HCEC 1CT (cell line): ENCODE measurements around the gene USP20.
"Not testable (repeated sequence)": the region's sequence is repeated elsewhere in the genome, so short reads cannot be mapped to it uniquely, and the experiment has no call there.

Experiments
- DNase-seq: peaks from one replicate; pipeline ENCODE4 v3.0.0-alpha.2; 2017

Gene USP20

GRCh38 chr9:129876815-129877214 is 41.6 kb downstream of the USP20 start:
- DNase-seq, result no peak

DNA sequence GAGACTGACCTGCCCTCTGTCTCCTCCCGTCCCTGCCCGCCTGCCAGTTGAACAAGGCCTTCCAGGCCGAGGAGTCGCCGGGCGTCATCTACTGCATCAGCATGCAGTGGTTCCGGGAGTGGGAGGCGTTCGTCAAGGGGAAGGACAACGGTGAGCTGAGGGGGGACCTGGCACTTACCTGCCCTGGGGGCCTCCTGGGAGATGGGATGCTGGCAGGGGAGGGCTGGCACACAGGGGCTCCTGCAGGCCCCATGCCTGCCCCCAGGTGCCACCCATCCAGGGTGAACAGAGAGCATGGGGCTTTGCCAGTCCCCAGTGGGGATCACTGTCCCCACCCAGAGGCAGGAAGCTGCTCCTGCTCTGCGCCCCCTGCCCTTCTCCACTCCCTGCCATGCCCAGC is 43.0 kb downstream of the USP20 start:
- DNase-seq, result no peak

DNA sequence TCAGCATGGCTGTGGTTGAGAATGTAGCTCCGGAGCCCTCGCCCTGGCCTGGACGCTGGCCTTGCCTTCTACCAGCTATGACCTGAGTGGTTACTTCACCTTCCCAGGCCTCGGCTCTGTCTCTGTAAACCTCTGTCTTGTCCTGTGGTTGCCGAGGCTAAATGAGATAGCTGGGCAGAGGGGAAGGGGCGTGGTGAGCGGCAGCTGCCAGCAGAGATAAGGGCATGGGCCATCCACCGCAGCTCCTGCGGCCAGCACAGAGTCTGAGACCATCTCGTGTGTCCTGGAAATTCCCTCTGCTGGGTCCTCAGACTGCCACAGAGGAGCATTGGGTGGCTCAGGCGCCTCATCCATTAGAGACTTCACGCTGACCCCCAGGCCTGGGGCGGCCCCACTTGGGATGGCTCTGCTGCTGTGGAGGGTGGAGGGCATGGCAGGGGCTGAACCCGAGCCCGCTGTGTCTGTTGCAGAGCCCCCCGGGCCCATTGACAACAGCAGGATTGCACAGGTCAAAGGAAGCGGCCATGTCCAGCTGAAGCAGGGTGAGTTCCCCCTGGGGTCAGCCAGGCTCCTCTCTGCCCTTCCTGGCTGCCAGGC is 43.9 kb downstream of the USP20 start:
- DNase-seq, result no peak

DNA sequence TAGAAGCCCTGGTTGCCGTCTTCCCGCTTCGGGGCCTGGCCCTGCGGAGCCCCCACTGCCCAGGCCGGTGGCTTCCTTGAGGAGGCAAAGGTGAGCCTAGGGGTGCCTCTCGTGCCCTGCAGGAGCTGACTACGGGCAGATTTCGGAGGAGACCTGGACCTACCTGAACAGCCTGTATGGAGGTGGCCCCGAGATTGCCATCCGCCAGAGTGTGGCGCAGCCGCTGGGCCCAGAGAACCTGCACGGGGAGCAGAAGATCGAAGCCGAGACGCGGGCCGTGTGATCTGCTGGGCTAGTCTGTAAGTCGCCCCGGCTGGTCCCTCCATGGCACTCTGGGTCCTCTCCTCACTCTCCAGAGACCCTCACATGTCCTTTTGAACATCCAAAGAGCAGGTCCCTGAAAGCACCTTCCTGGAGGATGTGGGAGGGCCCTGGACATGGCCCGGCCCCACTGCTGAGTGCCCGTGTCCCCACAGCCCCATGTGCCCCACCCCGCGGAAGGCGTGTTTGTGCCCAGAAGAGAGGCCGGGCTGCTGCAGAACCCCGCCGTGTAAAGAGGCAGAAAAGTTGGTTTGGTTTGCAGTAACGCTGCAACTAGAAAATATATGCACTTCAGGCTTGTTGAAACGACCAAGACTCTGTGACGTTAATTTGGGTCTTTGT is 44.9 kb downstream of the USP20 start:
- DNase-seq, result no peak

DNA sequence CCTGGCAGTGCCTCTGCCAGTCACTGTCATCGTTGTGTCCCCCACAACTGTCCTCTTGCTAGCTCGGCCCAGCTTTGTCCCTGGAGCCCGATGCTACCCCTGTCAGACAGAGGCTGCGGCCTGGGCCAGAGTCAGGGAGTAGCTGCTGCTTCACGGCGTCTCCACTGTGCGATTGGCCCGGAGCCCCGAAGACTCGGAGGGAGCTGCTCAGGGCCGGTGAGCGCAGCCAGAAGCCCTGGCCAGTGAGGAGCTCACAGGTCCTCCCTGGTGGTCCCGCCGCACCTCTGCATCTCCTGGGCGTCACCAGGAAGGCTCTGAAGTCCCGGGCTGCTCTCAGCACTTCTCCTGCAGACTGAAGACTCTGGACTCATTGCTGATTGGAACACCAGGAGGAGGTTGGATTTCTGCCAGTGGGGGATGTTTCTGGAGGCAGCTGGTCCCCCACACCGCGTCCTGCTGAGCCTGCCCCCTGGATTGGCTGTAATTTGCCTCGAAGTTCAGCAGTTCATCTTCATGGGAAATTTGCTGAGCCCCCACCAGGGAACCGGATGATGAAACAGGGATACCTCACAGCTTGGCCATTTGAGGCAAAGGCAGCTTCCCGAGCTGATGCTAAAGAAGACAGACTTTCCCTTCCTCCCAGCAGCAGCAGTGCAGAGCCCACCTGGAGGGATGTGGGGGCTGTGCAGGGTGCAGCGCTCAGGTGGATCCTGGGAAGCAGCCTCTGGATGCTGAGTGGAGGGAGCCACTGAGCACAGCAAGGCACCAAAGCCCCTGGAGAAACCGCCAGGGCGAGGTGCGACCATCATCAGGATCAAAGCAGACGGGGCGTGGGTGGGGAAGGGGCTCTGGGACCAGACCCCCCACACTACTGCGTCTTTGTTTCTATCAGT is 45.6 kb downstream of the USP20 start:
- DNase-seq, result no peak

- no peak for DNase-seq
Measured at GRCh38 chr9:129881547-129882324, 46.5 kb downstream of the USP20 start.

DNA sequence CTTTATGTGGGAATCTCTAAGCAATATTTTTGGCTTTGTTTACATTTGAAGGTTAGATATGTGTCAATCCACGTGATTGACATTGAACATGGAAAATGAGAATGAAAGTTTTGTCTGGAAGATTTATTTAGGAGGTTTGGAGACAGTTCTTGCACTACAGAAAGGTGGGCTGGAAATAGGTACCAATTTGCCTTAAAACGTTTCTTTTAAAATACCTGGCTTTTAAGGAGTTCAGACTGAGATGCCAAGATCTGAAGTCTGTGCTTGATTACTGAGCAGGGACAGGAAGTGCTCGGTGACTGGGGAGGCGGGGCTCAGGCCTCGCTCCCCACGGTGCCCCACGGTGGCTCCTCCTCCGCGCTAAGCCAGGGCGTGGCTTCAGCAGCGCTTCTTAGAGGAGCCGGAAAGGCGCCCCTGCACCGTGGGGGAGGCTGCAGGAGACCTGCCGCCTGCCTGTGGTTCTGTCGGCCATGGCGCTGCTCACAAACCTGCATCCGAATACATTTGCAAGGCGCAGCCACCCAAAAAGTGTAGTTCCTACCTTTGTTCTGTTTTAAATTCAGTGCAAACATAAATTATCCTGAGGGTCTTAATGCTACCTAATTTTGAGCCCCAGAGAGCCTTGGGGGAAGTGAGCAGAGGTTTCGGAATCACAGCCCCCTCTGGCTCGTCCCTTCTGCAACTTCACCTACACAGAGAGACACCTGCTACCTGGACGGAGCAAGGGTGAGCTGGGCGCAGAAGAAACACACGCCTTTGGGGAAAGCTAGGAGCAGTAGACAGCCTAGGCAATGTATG is 49.2 kb downstream of the USP20 start:
- peak; percentile 75 for DNase-seq

DNA sequence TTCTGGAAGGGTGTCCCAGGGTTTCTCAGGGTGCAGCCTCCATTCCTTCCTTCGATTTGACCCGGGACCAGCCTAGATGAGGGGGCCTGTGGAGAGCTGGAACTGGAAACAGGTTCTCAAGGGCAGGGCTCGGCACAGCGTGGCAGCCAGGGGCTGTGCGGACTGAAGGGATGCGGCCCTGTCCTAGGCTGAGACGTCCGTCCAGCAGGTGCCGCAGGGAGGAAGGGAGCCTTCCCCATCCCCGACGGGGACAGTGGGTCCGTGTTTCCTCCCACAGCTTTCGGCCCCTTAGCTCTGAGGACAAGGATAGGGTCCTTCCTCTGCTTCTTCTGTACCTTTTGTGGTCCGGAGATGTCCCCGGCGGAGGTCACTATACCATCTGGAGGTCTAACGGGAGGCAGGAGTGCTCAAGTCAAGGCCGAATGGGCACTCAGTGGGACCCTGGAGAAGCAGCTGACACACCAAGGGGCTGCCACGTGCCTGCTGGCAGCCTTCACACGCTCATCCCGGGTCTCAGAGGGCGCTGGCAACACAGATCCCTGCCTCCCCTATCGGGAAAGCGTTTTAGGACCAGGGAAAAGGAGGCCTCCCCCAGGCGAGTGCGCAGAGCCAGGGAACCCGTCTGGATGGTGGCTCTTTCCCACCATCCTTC is 49.9 kb downstream of the USP20 start:
- no peak for DNase-seq

GRCh38 chr9:129885670-129886106 is 50.4 kb downstream of the USP20 start:
- peak; percentile 90 for DNase-seq

DNA sequence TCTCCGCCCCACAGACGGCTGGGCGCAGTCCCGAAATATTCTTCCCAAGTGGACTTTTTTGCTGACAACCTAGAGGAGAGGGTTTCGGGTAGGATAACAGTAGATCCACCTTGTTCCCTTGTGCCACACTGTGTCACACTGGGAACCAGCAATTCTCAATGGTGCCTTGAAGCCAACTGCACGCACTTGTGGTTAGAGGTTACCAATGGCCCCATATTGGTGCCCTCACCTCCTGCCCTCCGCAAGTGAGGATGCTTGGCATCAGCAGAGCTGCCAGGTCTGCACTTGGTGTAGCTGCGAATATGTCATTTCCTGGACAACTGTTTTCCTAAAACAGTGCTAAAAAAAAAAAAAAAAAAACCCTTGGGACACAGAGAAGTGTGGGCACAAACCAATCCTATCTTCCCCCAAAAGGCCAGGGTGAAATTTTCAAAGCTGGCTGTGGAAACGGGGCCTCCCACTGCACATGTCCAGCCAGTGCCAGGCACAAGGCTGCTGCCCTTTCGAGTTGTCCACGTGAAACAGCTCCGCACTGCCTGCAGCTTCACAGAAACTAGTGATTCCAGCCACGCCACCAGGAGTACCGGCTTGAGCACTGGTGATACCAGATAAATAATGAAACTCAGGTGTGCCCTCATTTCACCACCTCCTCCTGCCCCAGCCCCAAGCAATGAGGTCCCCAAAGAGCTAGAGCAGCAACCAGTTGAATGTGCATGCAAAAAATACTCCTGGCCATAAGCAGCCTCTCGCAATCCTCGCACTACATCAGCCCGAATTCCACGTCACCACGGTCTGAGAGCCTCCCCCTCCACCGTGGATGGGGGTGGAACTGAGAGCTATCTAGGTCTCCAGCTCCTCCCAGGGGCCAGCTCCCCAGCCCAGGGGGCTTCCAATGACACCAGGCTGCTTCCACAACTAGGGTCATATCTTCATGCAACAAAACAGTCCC is 51.2 kb downstream of the USP20 start:
- no peak for DNase-seq

DNA sequence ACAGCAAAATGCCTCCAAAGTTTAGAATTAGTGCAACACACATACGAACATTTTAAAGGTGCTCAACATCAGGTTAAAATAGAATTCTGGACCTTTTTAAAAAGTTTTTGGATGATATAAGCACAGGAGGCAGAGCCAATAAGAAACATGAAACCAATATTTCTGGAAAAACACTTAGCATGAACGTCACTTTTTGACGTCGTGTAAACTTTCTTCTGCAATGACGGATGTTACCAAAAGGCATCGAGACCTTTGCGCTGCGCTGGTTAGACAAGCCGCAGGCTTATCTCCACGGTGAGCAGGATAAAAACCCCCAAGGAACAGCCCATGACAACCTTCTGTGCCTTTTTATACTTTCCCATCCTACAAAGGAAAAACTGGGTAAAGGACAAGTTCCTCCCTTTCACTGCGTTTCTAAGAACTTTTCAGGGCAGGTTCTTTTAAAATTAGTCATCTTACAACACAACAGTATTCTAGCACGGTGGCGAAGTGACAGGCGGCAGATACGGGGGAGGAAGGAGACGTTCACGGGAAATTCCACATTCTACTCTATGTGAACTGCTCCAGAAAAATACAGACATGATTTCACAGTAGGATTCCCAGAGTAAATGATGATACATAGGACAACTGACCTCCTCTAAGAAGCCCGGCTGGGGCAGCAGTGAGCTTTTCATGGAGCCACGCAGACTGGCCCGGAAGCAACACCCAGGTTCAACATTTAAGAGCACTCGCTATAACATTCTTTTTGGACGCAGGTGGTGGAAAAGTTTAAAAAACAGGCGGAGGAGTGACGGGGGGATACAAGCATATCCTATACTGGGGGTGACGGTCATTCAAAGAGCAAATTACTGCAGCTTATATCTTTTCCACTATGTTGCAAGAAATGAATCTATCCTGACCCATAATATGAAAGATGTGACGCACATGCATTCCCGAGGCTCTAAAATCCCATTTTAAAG is 52.4 kb downstream of the USP20 start:
- no peak for DNase-seq

- no peak for DNase-seq
Measured at GRCh38 chr9:129888293-129889121, 53.2 kb downstream of the USP20 start.

- no peak for DNase-seq
Measured at GRCh38 chr9:129889122-129889940, 54.1 kb downstream of the USP20 start.

GRCh38 chr9:129889941-129890717 is 54.9 kb downstream of the USP20 start:
- no peak for DNase-seq

- not testable (repeated sequence) for DNase-seq
Measured at GRCh38 chr9:129890718-129891299, 55.6 kb downstream of the USP20 start.

- DNase-seq, result no peak
Measured at GRCh38 chr9:129891569-129891968, 56.3 kb downstream of the USP20 start.
